Lower leg skin (tissue), 4 donors: ENCODE results near the gene PUM2. TPM values are rescaled to one million over a fixed set of nuclear protein-coding genes. Genes with fewer than 3 reads are reported as not detected.
A peak's percentile ranks its signal among the peaks of the same experiment; 100 is the strongest.

Source experiments
- DNase-seq, 2 donors: peaks; one replicate each; pipeline ENCODE4 v3.0.0-alpha.2; 2019; ENCODE audit warnings: low spot score in 2 of 2
- H3K4me3 ChIP-seq: fragments of 200-600 bp; sonication (generic); 2 replicates; pipeline ENCODE4 v1.5.1; 2017; ENCODE audit warnings: mild to moderate bottlenecking, low read depth; ENCODE audit not compliant: poor library complexity, severe bottlenecking
- POLR2A ChIP-seq, 2 donors: fragments of 450-650 bp; IDR thresholded peaks; one replicate each; pipeline ENCODE4 v1.6.1; 2016 to 2017; ENCODE audit warnings: antibody characterized with exemption in 2 of 2, mild to moderate bottlenecking in 1 of 2, moderate library complexity in 1 of 2
- WGBS, 2 donors: methylation state at CpG; one replicate each; pipeline ENCODE4 v1.1.5; 2018; 5-methylcytosine and 5-hydroxymethylcytosine counted together
- intact Hi-C: fragments of 100-400 bp; cut with DNase I; formaldehyde crosslinking; loops from one replicate; pipeline ENCODE4 v1.15.0; 2023; ENCODE audit warnings: low total_unique reads
- total RNA-seq, 4 donors: library from RNA; depleted of rRNA; stranded (reverse); fragments of >200 nt; gene quantifications; one replicate each; pipeline ENCODE4 v1.1.0, GENCODE V29; 2016
- TF ChIP-seq, protein P1 (sequence below), 3 donors: fragments of 450-650 bp; IDR thresholded peaks; one replicate each; pipeline ENCODE4 v1.5.1; 2016; ENCODE audit warnings: antibody characterized with exemption in 3 of 3, mild to moderate bottlenecking in 3 of 3, moderate library complexity in 2 of 3

Gene PUM2
- total RNA-seq, 4 donors from 2014 or later: 82.5 to 88.1 (median 84.8) TPM

DNA sequence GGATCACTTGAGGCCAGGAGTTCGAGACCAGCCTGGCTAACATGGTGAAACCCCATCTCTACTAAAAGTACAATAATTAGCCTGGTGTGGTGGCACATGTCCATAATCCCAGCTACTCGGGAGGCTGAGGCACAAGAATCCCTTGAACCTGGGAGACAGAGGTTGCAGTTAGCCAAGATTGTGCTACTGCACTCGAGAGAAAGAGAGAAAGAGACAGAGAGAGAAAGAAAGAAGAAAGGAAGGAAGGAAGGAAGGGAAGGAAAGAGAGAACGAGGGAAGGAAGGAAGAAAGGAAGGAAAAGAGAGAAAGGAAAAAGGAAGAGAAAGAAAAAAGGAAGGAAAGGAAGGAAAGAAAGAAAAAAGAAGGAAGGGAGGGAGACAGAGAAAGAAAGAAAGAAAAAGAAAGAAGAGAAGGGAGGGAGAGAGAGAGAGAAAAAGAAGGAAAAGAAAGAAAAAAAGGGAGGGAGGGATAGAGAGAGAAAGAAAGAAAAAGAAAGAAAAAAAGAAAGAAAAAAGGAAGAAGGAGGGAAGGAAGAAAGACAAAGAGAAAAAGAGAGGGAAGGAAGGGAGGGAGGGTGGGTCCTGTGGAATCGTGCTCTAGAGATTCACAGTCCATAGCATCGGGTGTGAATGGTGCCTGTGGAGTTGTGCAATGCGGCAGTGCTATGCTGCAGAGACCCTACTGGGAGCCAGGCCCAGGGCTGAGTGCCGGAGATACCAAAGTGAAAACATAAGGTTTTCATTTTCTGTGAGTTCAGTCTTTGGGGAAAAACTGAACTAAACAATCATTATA is 121.1 kb downstream of the PUM2 start:
- DNase-seq: peak in 1 of 2 donors; percentile 16
- TF ChIP-seq, protein P1, sequence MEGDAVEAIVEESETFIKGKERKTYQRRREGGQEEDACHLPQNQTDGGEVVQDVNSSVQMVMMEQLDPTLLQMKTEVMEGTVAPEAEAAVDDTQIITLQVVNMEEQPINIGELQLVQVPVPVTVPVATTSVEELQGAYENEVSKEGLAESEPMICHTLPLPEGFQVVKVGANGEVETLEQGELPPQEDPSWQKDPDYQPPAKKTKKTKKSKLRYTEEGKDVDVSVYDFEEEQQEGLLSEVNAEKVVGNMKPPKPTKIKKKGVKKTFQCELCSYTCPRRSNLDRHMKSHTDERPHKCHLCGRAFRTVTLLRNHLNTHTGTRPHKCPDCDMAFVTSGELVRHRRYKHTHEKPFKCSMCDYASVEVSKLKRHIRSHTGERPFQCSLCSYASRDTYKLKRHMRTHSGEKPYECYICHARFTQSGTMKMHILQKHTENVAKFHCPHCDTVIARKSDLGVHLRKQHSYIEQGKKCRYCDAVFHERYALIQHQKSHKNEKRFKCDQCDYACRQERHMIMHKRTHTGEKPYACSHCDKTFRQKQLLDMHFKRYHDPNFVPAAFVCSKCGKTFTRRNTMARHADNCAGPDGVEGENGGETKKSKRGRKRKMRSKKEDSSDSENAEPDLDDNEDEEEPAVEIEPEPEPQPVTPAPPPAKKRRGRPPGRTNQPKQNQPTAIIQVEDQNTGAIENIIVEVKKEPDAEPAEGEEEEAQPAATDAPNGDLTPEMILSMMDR (IDR thresholded peaks at IDR 0.05): no peak
- no peak for TF ChIP-seq POLR2A (IDR thresholded peaks at IDR 0.05)
- WGBS, 2 donors: 79 to 81% methylated on average over 8 of the region's 8 CpGs
- no peak overlapping the region for H3K4me3 ChIP-seq
- intact Hi-C loops: no loop called here

DNA sequence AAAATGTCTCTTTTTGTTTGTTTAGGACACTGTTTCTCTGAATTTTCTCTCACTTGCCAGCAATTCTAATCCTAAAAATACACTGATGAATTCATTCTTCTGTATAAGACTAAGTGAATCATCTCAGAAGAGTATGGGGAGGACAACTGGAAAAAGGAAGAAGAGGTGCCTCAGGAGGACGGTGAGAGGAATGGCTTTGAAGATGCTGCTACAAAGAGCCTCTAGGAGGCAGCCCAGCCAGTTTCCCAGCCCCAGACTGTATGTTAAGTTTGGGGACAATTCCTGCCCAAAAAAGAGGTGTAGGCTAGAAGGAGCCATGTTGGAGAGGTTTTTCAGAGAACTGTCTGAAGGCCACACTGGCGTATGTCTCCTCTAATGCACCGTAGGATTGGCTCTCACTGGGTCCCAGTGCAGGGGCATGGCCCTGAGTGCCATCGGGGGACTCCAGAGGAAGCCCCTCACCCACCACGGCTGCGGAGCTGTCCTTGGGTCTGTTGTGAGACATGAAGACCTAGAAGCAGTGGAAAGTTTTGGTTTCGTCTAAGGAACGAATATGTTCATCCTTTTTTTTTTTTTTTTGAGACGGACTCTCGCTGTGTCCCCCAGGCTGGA is 122.6 kb downstream of the PUM2 start:
- intact Hi-C loops: no loop called here
- peak in 1 of 2 donors; percentile 74 for DNase-seq
- TF ChIP-seq POLR2A (IDR thresholded peaks at IDR 0.05): no peak
- TF ChIP-seq, protein P1 (IDR thresholded peaks at IDR 0.05): no peak
- 93 to 95% methylated on average over 10 of the region's 10 CpGs for WGBS, 2 donors
- H3K4me3 ChIP-seq: no peak overlapping the region

DNA sequence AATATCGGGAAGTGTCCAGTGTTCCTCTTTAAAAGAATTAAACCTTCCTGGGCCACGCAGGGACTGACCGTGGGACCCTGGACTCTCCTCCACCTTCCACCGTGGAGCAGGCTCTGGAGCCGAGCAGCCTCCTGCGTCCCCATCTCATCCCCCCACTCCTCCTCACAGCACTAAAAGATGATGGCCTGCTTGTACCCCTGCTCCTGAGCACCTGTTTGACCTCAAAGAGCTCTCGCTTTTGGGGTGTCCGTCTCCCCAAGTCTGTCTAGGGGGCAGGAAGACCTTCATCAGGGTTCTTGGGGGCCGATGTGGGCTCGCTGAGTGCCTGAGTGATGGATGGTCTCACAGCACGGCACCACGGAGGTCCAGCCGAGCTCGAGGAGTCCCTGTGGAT is 124.5 kb downstream of the PUM2 start:
- WGBS, 2 donors: 92% methylated on average over 14 of the region's 14 CpGs
- intact Hi-C loops: no loop called here
- no peak overlapping the region for H3K4me3 ChIP-seq
- DNase-seq: peak in 1 of 2 donors; percentile 64
- TF ChIP-seq, protein P1 (IDR thresholded peaks at IDR 0.05): no peak
- no peak for TF ChIP-seq POLR2A (IDR thresholded peaks at IDR 0.05)

DNA sequence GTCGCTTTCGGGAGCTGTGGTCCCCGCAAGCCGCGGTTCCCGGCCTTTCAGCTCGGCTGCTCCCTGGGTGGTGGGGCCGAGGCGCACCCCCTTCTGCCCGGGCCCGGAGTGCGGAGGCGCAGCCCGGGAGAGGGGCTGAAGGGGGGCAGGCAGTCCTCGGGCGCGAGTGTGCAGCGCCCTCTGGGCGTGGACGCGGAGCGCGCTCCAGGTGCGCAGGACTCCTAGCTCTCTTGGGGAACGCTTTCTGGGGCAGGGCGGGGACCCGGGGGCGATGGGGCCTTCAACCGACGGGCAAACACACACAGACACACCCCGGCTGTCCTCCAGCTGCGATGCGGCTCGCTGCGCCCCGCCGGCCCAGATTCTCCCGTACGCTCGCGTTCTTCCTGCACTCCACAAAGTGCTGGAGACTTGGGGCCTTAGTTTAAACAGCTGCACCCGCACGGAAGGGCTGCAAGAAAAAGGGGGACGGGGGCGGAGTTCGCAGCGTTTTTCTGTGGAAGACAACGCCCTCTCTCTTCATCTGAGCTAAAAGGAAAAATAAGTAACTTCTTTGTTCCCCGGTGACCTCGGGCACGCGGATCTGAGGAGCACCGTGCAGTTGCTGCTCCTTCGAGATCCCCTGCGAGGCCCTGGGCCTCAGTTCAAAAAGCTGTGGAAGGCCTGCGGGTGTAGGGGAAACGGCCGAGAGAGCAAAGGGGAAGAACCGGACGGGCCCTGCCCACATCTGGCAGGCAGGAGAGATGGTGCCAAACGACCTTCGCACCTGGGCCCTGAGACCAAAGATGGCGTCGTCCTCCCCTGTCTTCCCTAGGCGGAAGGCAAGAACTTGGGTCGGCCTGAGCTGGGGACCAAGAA is 125.1 kb downstream of the PUM2 start:
- peak in 1 of 2 donors; percentile 89 for DNase-seq
- whole genome bisulfite sequencing, 2 donors: 12% methylated on average over 37 to 56 of the region's 66 CpGs
- intact Hi-C loops: no loop called here
- TF ChIP-seq POLR2A (IDR thresholded peaks at IDR 0.05): no peak
- TF ChIP-seq, protein P1 (IDR thresholded peaks at IDR 0.05): no peak
- no peak overlapping the region for H3K4me3 ChIP-seq

DNA sequence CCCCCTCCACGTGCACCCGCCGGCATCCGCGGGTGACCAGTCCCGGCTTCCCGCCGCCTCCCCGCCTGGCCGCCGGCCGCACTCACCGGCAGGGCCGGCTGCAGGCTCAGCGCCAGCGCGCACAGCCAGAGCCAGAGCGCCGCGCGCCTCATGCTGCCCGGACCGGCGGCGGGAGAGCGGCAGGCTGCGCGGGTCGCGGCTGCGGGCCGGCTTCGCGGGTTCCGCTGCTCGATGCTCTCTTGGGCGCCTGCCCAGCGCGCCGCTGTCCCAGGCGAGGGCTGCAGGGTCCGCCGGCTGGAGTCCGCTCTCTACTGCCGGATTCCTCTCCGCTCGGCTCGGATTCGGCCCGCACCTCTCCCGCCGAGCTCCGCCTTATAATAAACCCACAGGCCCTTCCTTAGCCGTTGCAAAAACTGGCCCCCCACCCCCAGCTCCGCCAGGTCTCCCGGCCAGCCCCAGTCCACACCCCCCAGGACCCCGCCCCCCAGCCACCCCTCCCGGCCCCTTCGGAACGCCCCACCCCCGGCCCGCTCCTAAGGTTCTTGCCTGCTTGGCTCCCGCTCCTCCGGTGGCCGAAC is 125.8 kb downstream of the PUM2 start, which contains the start of gene SDC1:
Gene SDC1, minus strand, starts transcription at position 415 of the 578 bp plus-strand sequence. Its CDS starts 263 bp downstream, at position 152.
- intact Hi-C loops: no loop called here
- peak in 1 of 2 donors; percentile 84 for DNase-seq
- 0% methylated on average over 23 to 33 of the region's 65 CpGs for WGBS, 2 donors
- TF ChIP-seq, protein P1 (IDR thresholded peaks at IDR 0.05): no peak
- TF ChIP-seq POLR2A (IDR thresholded peaks at IDR 0.05): no peak
- peak within 1 kb of the TSS; percentile 31 for H3K4me3 ChIP-seq
